Gastrocnemius medialis (tissue), 4 donors: Measurements from ENCODE around the gene OAF.

Source experiments
- CTCF ChIP-seq, 5 experiments: fragments of 450-650 bp in 3 of 5; fragments of 200-600 bp in 2 of 5; sonication (generic) in 2 of 5; IDR thresholded peaks in 4 of 5; conservative IDR thresholded peaks in 1 of 5; 1 replicate in 4 of 5; 2 replicates in 1 of 5; pipeline ENCODE4 v1.5.1; 2016 to 2019; ENCODE audit warnings: antibody characterized with exemption in 5 of 5, mild to moderate bottlenecking in 3 of 5, moderate library complexity in 3 of 5
- POLR2A ChIP-seq, 2 donors: fragments of 450-650 bp; IDR thresholded peaks; one replicate each; pipeline ENCODE4 v1.6.1; 2017; ENCODE audit warnings: antibody characterized with exemption in 2 of 2, mild to moderate bottlenecking in 2 of 2, moderate library complexity in 2 of 2

GRCh38 chr11:120256178-120256577, 45.3 kb downstream of the OAF start:
- no peak for TF ChIP-seq POLR2A (IDR thresholded peaks at IDR 0.05)
- no peak for TF ChIP-seq CTCF (IDR thresholded peaks at IDR 0.05 in 4 of 5, conservative IDR thresholded peaks at IDR 0.05 in 1 of 5)
